SKM-1 treated with dmso at 0.1 percent for 144 hours (cell line): ENCODE data around the gene IL17RC.
A peak's percentile ranks its signal among the peaks of the same experiment; 100 is the strongest.
"Not testable (repeated sequence)": the region's sequence is repeated elsewhere in the genome, so short reads cannot be mapped to it uniquely, and the experiment has no call there.

ENCODE experiments used
- DNase-seq: peaks from one replicate; lab custom pipeline; 2025; ENCODE audit not compliant: unreplicated experiment; lab: John Stamatoyannopoulos, UW

The IL17RC gene

GRCh38 chr3:9914559-9915253 is 2.2 kb upstream of the IL17RC start:
- peak; percentile 61 for DNase-seq

GRCh38 chr3:9915254-9916141 is 1.4 kb upstream of the IL17RC start:
- no peak for DNase-seq

- no peak for DNase-seq
Measured at GRCh38 chr3:9916346-9916733, 558 bp upstream of the IL17RC start.

GRCh38 chr3:9917820-9918219 is 922 bp downstream of the IL17RC start:
- DNase-seq = no peak

- DNase-seq = no peak
Measured at GRCh38 chr3:9918261-9919038, 1.6 kb downstream of the IL17RC start.

GRCh38 chr3:9928158-9928557 is 11.3 kb downstream of the IL17RC start:
- no peak for DNase-seq

- DNase-seq = peak; percentile 10
Measured at GRCh38 chr3:9930804-9931418, 14.0 kb downstream of the IL17RC start.

GRCh38 chr3:9932535-9932842 is 15.6 kb downstream of the IL17RC start:
- DNase-seq = no peak

- peak; percentile 74 for DNase-seq
Measured at GRCh38 chr3:9932843-9933560, 16.1 kb downstream of the IL17RC start.

GRCh38 chr3:9933561-9934234 is 16.8 kb downstream of the IL17RC start, which contains the start of gene CRELD1:
TSS of gene CRELD1 (plus strand) at chr3:9933834. CDS start at chr3:9934439, 605 bp downstream.
- DNase-seq = peak; percentile 94

GRCh38 chr3:9934235-9934621 is 17.3 kb downstream of the IL17RC start:
- no peak for DNase-seq

GRCh38 chr3:9934993-9935392 is 18.1 kb downstream of the IL17RC start:
- DNase-seq = no peak

GRCh38 chr3:9935966-9936510 is 19.1 kb downstream of the IL17RC start:
- no peak for DNase-seq

GRCh38 chr3:9937486-9938238 is 20.8 kb downstream of the IL17RC start:
- DNase-seq = no peak

GRCh38 chr3:9938966-9939365 is 22.1 kb downstream of the IL17RC start:
- DNase-seq = no peak

GRCh38 chr3:9939906-9940305 is 23.0 kb downstream of the IL17RC start:
- DNase-seq = not testable (repeated sequence)

GRCh38 chr3:9940746-9941145 is 23.8 kb downstream of the IL17RC start:
- DNase-seq = no peak

GRCh38 chr3:9942164-9942563 is 25.3 kb downstream of the IL17RC start:
- no peak for DNase-seq
